ENCODE results near the gene SF3B5.
"Not testable (repeated sequence)": the region's sequence is repeated elsewhere in the genome, so short reads cannot be mapped to it uniquely, and the experiment has no call there.

Gene SF3B5

DNA sequence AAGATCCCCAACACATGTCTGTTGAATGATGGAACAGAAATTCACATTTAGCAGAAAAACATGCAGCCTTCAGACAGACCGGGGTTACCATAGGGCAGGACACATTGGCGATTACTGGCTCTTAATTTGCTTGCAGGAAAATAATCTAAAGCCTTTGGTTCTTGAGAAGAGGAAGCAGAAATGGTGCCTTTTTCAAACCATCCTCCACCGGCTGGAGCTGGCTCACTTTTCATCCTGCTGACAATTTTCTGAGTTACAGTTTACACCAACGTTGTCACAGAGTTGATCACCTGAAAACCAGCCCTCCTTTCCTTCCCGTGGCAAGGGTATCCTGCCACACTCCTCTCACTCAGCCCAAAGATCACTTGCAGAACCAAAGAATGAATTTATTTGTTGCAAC, 32.6 kb downstream of the SF3B5 start:
- no peak for DNase-seq

GRCh38 chr6:144059139-144059538, 36.2 kb downstream of the SF3B5 start:
- no peak for DNase-seq

DNA sequence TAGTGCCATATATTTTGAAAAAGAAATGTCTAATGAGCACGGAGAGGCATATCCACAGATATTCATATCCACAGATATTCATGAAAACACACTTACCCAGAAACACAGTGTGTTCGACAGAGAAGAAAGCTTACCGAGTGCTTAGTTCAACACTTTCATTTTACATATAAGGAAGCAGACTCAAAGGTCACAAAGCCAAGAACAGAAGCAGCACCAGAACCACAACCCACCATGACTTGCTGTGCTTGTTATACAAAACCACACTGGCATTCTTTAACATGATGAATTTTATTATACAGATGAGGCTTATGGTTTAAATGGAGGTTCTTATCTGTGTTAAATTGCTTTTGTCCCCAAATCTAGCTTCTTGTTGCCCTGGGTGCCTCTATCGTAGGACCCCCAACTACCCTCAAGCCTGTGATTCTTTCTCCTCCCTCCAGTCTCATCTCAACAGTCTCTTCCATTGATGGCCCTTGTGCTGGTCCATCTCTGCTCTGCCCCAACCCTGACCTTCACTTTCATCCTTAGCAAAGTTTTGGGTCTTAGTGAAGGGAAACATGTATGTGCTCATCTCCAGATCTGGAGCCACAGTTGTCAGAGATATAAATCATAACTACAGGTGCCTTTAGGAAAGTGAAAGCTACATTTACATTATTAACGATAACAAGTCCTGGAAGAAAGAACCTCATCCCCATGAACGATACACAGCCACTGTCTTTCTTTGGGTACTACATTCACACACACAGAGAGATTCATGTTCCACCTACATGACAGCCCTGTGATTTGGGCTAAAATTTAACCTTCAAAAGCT, 40.0 kb downstream of the SF3B5 start:
- DNase-seq = no peak

GRCh38 chr6:144053601-144054000, 41.8 kb downstream of the SF3B5 start:
- no peak for DNase-seq

GRCh38 chr6:144052488-144052887, 42.9 kb downstream of the SF3B5 start:
- DNase-seq = no peak

DNA sequence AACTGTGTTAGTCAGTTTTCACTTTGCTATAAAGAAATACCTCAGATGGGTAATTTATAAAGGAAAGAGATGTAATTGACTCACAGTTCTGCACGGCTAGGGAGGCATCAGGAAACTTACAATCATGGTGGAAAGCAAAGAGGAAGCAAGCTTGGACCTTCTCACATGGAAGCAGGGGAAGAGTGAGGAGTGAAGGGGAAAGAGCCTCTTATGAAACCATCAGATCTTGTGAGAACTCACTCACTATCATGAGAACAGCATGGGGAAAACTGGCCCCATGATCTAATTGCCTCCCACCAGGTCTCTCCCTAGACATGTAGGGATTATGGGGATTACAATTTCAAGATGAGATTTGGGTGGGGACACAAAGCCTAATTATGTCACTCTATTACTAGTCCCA, 46.0 kb downstream of the SF3B5 start:
- no peak for DNase-seq

DNA sequence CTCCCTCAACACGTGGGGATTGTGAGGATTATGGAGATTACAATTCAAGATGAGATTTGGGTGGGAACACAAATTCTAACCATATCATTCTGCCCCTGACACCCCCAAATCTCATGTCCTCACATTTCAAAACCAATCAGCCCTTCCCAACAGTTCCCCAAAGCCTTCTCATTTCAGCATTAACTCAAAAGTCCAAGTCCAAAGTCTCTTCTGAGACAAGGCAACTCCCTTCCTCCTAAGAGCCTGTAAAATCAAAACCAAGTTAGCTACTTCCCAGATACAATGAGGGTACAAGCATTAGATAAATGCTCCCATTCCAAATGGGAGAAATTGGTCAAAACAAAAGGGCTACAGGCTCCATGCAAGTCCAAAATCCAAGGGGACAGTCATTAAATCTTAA, 47.7 kb downstream of the SF3B5 start:
- DNase-seq = no peak

DNA sequence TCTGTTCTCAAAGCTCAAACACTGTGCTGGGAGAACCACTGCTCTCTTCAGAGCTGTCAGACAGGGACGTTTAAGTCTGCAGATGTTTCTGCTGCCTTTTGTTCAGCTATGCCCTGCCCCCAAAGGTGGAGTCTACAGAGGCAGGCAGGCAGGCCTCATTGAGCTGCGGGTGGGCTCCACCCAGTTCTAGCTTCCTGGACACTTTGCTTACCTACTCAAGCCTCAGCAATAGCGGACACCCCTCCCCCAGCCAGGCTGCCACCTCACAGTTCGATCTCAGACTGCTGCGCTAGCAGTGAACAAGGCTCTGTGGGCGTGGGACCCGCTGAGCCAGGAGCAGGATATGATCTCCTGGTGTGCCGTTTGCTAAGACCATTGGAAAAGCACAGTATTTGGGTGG, 48.7 kb downstream of the SF3B5 start:
- not testable (repeated sequence) for DNase-seq

GRCh38 chr6:144044989-144045388, 50.4 kb downstream of the SF3B5 start:
- DNase-seq = not testable (repeated sequence)
